Right renal pelvis (tissue), 4 donors: ENCODE data around the gene GABRB1. TPM values are rescaled to one million over a fixed set of nuclear protein-coding genes. Genes with fewer than 3 reads are reported as not detected.
A peak's percentile ranks its signal among the peaks of the same experiment; 100 is the strongest.

ENCODE experiments used
- DNase-seq, 4 donors: peaks; one replicate each; pipeline ENCODE4 v3.0.0-alpha.2; 2013; ENCODE audit warnings: low read depth in 4 of 4, low spot score in 3 of 4, missing footprints in 1 of 4
- polyA plus RNA-seq, 4 donors: library from polyadenylated mRNA; unstranded; fragments of 120-200 nt; gene quantifications; one replicate each; pipeline ENCODE4 v1.2.1, GENCODE V29; 2013; ENCODE audit not compliant: insufficient read length in 4 of 4

The GABRB1 gene
- polyA plus RNA-seq, 4 donors = 0.26 to 0.64 (median 0.52) TPM

GRCh38 chr4:47444031-47444430, 412.7 kb downstream of the GABRB1 start:
- no peak for DNase-seq

GRCh38 chr4:47451657-47452056, 420.3 kb downstream of the GABRB1 start:
- no peak for DNase-seq

- DNase-seq = no peak
Observed at GRCh38 chr4:47462799-47463234, 431.4 kb downstream of the GABRB1 start.

GRCh38 chr4:47463235-47463956, 432.0 kb downstream of the GABRB1 start, which contains the start of gene COMMD8:
COMMD8 (minus strand) TSS chr4:47463702; CDS start chr4:47463651, 51 bp downstream.
- DNase-seq = peak; percentile 91 to 93 (median 92)

- DNase-seq = no peak
Observed at GRCh38 chr4:47465004-47465403, 433.6 kb downstream of the GABRB1 start.

- DNase-seq = no peak
Observed at GRCh38 chr4:47466056-47466785, 434.9 kb downstream of the GABRB1 start.

GRCh38 chr4:47468706-47469365, 437.5 kb downstream of the GABRB1 start:
- no peak for DNase-seq

GRCh38 chr4:47469951-47470350, 438.6 kb downstream of the GABRB1 start:
- DNase-seq = no peak

- no peak for DNase-seq
Observed at GRCh38 chr4:47471064-47471463, 439.7 kb downstream of the GABRB1 start.

- DNase-seq = no peak
Observed at GRCh38 chr4:47471591-47471990, 440.2 kb downstream of the GABRB1 start.

GRCh38 chr4:47473141-47473750, 441.9 kb downstream of the GABRB1 start:
- no peak for DNase-seq

GRCh38 chr4:47474799-47475198, 443.4 kb downstream of the GABRB1 start:
- DNase-seq = no peak

GRCh38 chr4:47475411-47475810, 444.0 kb downstream of the GABRB1 start:
- DNase-seq = no peak

Other genes starting within 250 kb of the GABRB1 start
- not detected for gene COX7B2, start 122.3 kb upstream of the GABRB1 start, polyA plus RNA-seq
- under 1 TPM; 0.03 to 0.13 (median 0.08) TPM for gene GABRA4, start 38.0 kb upstream of the GABRB1 start, polyA plus RNA-seq